Esophagus muscularis mucosa (tissue), 4 donors: ENCODE results near the gene TACC2.

ENCODE experiments used
- CTCF ChIP-seq, 3 experiments: fragments of 200-600 bp in 2 of 3; fragments of 450-650 bp in 1 of 3; sonication (generic) in 2 of 3; IDR thresholded peaks; one replicate each; pipeline ENCODE4 v1.5.1; 2017 to 2019; ENCODE audit warnings: antibody characterized with exemption in 3 of 3, mild to moderate bottlenecking in 2 of 3, moderate library complexity in 1 of 3
- EP300 ChIP-seq: sonication (generic); formaldehyde crosslinking; IDR thresholded peaks from one replicate; pipeline ENCODE4 v1.6.1; 2017; ENCODE audit warnings: antibody characterized with exemption
- POLR2A ChIP-seq: fragments of 450-650 bp; IDR thresholded peaks from one replicate; pipeline ENCODE4 v1.6.1; 2017; ENCODE audit warnings: antibody characterized with exemption, moderate library complexity, mild to moderate bottlenecking, low read depth

DNA sequence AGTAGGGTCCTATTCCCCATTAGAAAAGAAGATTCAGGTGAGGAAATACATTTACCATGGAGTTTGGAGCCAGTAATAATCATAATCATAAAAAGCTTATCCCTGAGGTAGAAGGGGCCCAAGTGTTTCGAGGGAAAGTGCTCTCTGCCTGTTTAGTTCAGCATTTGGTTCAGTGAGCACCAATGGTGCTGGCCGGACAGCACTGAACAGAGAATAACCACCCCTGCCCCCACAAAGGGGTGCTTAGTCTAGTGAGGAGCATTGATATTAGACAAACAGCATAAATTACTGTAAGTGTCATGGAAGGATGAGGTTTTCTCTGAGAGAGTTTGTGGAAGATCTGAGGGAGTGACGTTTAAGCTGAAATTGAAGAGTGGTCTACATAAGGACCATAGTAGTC is 39.5 kb upstream of the TACC2 start:
- TF ChIP-seq POLR2A (no peak), CTCF (IDR thresholded peaks at IDR 0.05) (no peak), EP300 (no peak)
